Lower leg skin (tissue), 4 donors: ENCODE results near the gene ABCC1. TPM values are rescaled to one million over a fixed set of nuclear protein-coding genes. Genes with fewer than 3 reads are reported as not detected.

Source experiments
- DNase-seq, 2 donors: peaks; one replicate each; pipeline ENCODE4 v3.0.0-alpha.2; 2019; ENCODE audit warnings: low spot score in 2 of 2
- H3K4me3 ChIP-seq: fragments of 200-600 bp; sonication (generic); 2 replicates; pipeline ENCODE4 v1.5.1; 2017; ENCODE audit warnings: mild to moderate bottlenecking, low read depth; ENCODE audit not compliant: poor library complexity, severe bottlenecking
- CTCF ChIP-seq, 3 donors: fragments of 450-650 bp; IDR thresholded peaks; one replicate each; pipeline ENCODE4 v1.5.1; 2016; ENCODE audit warnings: antibody characterized with exemption in 3 of 3, mild to moderate bottlenecking in 3 of 3, moderate library complexity in 2 of 3
- POLR2A ChIP-seq, 2 donors: fragments of 450-650 bp; IDR thresholded peaks; one replicate each; pipeline ENCODE4 v1.6.1; 2016 to 2017; ENCODE audit warnings: antibody characterized with exemption in 2 of 2, mild to moderate bottlenecking in 1 of 2, moderate library complexity in 1 of 2
- WGBS, 2 donors: methylation state at CpG; one replicate each; pipeline ENCODE4 v1.1.5; 2018; 5-methylcytosine and 5-hydroxymethylcytosine counted together
- intact Hi-C: fragments of 100-400 bp; cut with DNase I; formaldehyde crosslinking; loops from one replicate; pipeline ENCODE4 v1.15.0; 2023; ENCODE audit warnings: low total_unique reads
- total RNA-seq, 4 donors: library from RNA; depleted of rRNA; stranded (reverse); fragments of >200 nt; gene quantifications; one replicate each; pipeline ENCODE4 v1.1.0, GENCODE V29; 2016

Gene ABCC1
- total RNA-seq, 4 donors from 2014 or later = 16.4 to 25.3 (median 21.8) TPM

- no peak for TF ChIP-seq CTCF (IDR thresholded peaks at IDR 0.05)
- no peak for TF ChIP-seq POLR2A (IDR thresholded peaks at IDR 0.05)
- no peak for DNase-seq
- intact Hi-C loops = no loop called here
- H3K4me3 ChIP-seq = no peak overlapping the region
- 90 to 94% methylated on average over 3 of the region's 3 CpGs for WGBS, 2 donors
Observed at GRCh38 chr16:16052916-16053315, 103.5 kb downstream of the ABCC1 start.

GRCh38 chr16:16057102-16057501, 107.7 kb downstream of the ABCC1 start:
- no peak for DNase-seq
- TF ChIP-seq POLR2A (IDR thresholded peaks at IDR 0.05) (no peak), CTCF (IDR thresholded peaks at IDR 0.05) (no peak)
- intact Hi-C loops = no loop called here
- H3K4me3 ChIP-seq = no peak overlapping the region
- WGBS, 2 donors = 95 to 97% methylated on average over 6 of the region's 6 CpGs

GRCh38 chr16:16059160-16059559, 109.7 kb downstream of the ABCC1 start:
- intact Hi-C loops = no loop called here
- 97% methylated on average over 8 of the region's 8 CpGs for WGBS, 2 donors
- no peak for DNase-seq
- TF ChIP-seq POLR2A (IDR thresholded peaks at IDR 0.05) (no peak), CTCF (IDR thresholded peaks at IDR 0.05) (no peak)
- no peak overlapping the region for H3K4me3 ChIP-seq

- DNase-seq = no peak
- 89 to 95% methylated on average over 11 of the region's 11 CpGs for WGBS, 2 donors
- intact Hi-C loops = no loop called here
- TF ChIP-seq POLR2A (IDR thresholded peaks at IDR 0.05) (no peak), CTCF (IDR thresholded peaks at IDR 0.05) (no peak)
- H3K4me3 ChIP-seq = no peak overlapping the region
Observed at GRCh38 chr16:16059895-16060590, 110.6 kb downstream of the ABCC1 start.

- WGBS, 2 donors = 75 to 81% methylated on average over 16 of the region's 16 CpGs
- intact Hi-C loops = no loop called here
- TF ChIP-seq POLR2A (IDR thresholded peaks at IDR 0.05) = no peak
- TF ChIP-seq CTCF (IDR thresholded peaks at IDR 0.05) = no peak
- DNase-seq = peak in 1 of 2 donors; percentile 31
- H3K4me3 ChIP-seq = no peak overlapping the region
Observed at GRCh38 chr16:16062023-16062937, 112.9 kb downstream of the ABCC1 start.
